GM19043 (cell line): Measurements from ENCODE around the gene MSRB1.
"Not testable (repeated sequence)": the region's sequence is repeated elsewhere in the genome, so short reads cannot be mapped to it uniquely, and the experiment has no call there.

Source experiments
- ATAC-seq: cut with Tn5 transposase; IDR thresholded peaks from one replicate; pipeline ENCODE4 v1.9.1; 2021; ENCODE audit warnings: low read depth; ENCODE audit not compliant: unreplicated experiment

Gene MSRB1

GRCh38 chr16:1941162-1942046 is 1.6 kb downstream of the MSRB1 start:
- ATAC-seq: no peak

- no peak for ATAC-seq
Measured at GRCh38 chr16:1940273-1941161, 2.5 kb downstream of the MSRB1 start.

GRCh38 chr16:1939833-1940232 is 3.2 kb downstream of the MSRB1 start:
- ATAC-seq: not testable (repeated sequence)

- ATAC-seq: no peak
Measured at GRCh38 chr16:1938910-1939309, 4.1 kb downstream of the MSRB1 start.

- no peak for ATAC-seq
Measured at GRCh38 chr16:1938316-1938715, 4.7 kb downstream of the MSRB1 start.

- ATAC-seq: no peak
Measured at GRCh38 chr16:1936945-1937479, 6.0 kb downstream of the MSRB1 start.

GRCh38 chr16:1933097-1933661 is 9.8 kb downstream of the MSRB1 start:
- no peak for ATAC-seq

- no peak for ATAC-seq
Measured at GRCh38 chr16:1932050-1933028, 10.7 kb downstream of the MSRB1 start.

- no peak for ATAC-seq
Measured at GRCh38 chr16:1930338-1930720, 12.7 kb downstream of the MSRB1 start.

GRCh38 chr16:1929578-1930337 is 13.2 kb downstream of the MSRB1 start:
- ATAC-seq: no peak

GRCh38 chr16:1929105-1929504 is 13.9 kb downstream of the MSRB1 start:
- ATAC-seq: no peak

GRCh38 chr16:1926271-1926670 is 16.7 kb downstream of the MSRB1 start:
- ATAC-seq: no peak

- ATAC-seq: no peak
Measured at GRCh38 chr16:1924095-1924494, 18.9 kb downstream of the MSRB1 start.

GRCh38 chr16:1923299-1924034 is 19.5 kb downstream of the MSRB1 start:
- no peak for ATAC-seq

- ATAC-seq: no peak
Measured at GRCh38 chr16:1922357-1922756, 20.6 kb downstream of the MSRB1 start.

GRCh38 chr16:1920727-1921171 is 22.2 kb downstream of the MSRB1 start:
- no peak for ATAC-seq

- not testable (repeated sequence) for ATAC-seq
Measured at GRCh38 chr16:1920122-1920521, 22.9 kb downstream of the MSRB1 start.

- no peak for ATAC-seq
Measured at GRCh38 chr16:1919327-1919998, 23.5 kb downstream of the MSRB1 start.
